Endodermal cell (in vitro differentiated cells): ENCODE results near the gene RAB44. TPM values are rescaled to one million over a fixed set of nuclear protein-coding genes. Genes with fewer than 3 reads are reported as not detected.

Source experiments
- DNase-seq: peaks from one replicate; pipeline ENCODE4 v3.0.0-alpha.2; 2017
- H3K27ac ChIP-seq: 2 replicates; pipeline ENCODE4 v1.5.1; 2013; ENCODE audit warnings: mild to moderate bottlenecking, low read depth, low read length, moderate library complexity
- H3K27me3 ChIP-seq: 2 replicates; pipeline ENCODE4 v1.6.1; 2013; ENCODE audit warnings: mild to moderate bottlenecking, low read length, moderate library complexity; ENCODE audit not compliant: insufficient read depth, control insufficient read depth, poor library complexity, severe bottlenecking
- H3K36me3 ChIP-seq: 2 replicates; pipeline ENCODE4 v1.7.0; 2013; ENCODE audit warnings: mild to moderate bottlenecking, low read length, moderate library complexity; ENCODE audit not compliant: control insufficient read depth, insufficient read depth
- H3K4me1 ChIP-seq: one replicate; pipeline ENCODE4 v1.7.0; 2013; ENCODE audit warnings: low read length; ENCODE audit not compliant: control insufficient read depth, insufficient read depth
- H3K4me3 ChIP-seq: 2 replicates; pipeline ENCODE4 v1.5.1; 2013; ENCODE audit warnings: mild to moderate bottlenecking, low read length, moderate library complexity
- H3K9ac ChIP-seq: 2 replicates; pipeline ENCODE4 v1.6.1; 2013; ENCODE audit warnings: mild to moderate bottlenecking, low read length, moderate library complexity; ENCODE audit not compliant: poor library complexity, severe bottlenecking; ENCODE audit errors: extremely low read depth
- H3K9me3 ChIP-seq: 2 replicates; pipeline ENCODE4 v1.6.1; 2013; ENCODE audit warnings: mild to moderate bottlenecking, low read length, moderate library complexity; ENCODE audit not compliant: control insufficient read depth
- H3K27ac Mint-ChIP-seq: 2 replicates; pipeline ENCODE4 v1.8.0; 2020; ENCODE audit warnings: mixed read lengths
- H3K27me3 Mint-ChIP-seq: 2 replicates; pipeline ENCODE4 v1.8.0; 2021; ENCODE audit warnings: mild to moderate bottlenecking, mixed read lengths; ENCODE audit not compliant: insufficient read depth
- H3K36me3 Mint-ChIP-seq: 2 replicates; pipeline ENCODE4 v1.8.0; 2020; ENCODE audit warnings: low read depth, mixed read lengths
- H3K4me1 Mint-ChIP-seq: 2 replicates; pipeline ENCODE4 v1.8.0; 2020; ENCODE audit warnings: mixed read lengths
- H3K4me3 Mint-ChIP-seq: 2 replicates; pipeline ENCODE4 v1.8.0; 2020; ENCODE audit warnings: mild to moderate bottlenecking, moderate library complexity, mixed read lengths
- H3K9me3 Mint-ChIP-seq: 2 replicates; pipeline ENCODE4 v1.8.0; 2020; ENCODE audit warnings: mild to moderate bottlenecking, mixed read lengths
- WGBS, 2 experiments: methylation state at CpG; one replicate each; pipeline versions ENCODE4 v1.1.5 to v1.1.7; 2013; ENCODE audit warnings: missing lambda C conversion rate in 2 of 2, mixed read lengths in 1 of 2; ENCODE audit not compliant: insufficient coverage in 1 of 2, insufficient read length in 1 of 2; 5-methylcytosine and 5-hydroxymethylcytosine counted together
- total RNA-seq, 2 donors: library from RNA; stranded (reverse); fragmentation: NEBNext Ultra II Directional in 1 of 2; extraction: Animal tissue kit (Norgen Biotek cat#: 25700) in 1 of 2; gene quantifications; 2 replicates in 1 of 2; 3 replicates in 1 of 2; pipeline ENCODE4 v1.2.1, GENCODE V29; 2021
- TF ChIP-seq, protein P1 (sequence below): fragments of 200-600 bp; sonication (generic); conservative IDR thresholded peaks from 2 replicates; pipeline ENCODE4 v1.5.0; 2021; ENCODE audit warnings: antibody characterized with exemption, mild to moderate bottlenecking

The RAB44 gene
- total RNA-seq, 2 donors from 2014 or later, result not detected

DNA sequence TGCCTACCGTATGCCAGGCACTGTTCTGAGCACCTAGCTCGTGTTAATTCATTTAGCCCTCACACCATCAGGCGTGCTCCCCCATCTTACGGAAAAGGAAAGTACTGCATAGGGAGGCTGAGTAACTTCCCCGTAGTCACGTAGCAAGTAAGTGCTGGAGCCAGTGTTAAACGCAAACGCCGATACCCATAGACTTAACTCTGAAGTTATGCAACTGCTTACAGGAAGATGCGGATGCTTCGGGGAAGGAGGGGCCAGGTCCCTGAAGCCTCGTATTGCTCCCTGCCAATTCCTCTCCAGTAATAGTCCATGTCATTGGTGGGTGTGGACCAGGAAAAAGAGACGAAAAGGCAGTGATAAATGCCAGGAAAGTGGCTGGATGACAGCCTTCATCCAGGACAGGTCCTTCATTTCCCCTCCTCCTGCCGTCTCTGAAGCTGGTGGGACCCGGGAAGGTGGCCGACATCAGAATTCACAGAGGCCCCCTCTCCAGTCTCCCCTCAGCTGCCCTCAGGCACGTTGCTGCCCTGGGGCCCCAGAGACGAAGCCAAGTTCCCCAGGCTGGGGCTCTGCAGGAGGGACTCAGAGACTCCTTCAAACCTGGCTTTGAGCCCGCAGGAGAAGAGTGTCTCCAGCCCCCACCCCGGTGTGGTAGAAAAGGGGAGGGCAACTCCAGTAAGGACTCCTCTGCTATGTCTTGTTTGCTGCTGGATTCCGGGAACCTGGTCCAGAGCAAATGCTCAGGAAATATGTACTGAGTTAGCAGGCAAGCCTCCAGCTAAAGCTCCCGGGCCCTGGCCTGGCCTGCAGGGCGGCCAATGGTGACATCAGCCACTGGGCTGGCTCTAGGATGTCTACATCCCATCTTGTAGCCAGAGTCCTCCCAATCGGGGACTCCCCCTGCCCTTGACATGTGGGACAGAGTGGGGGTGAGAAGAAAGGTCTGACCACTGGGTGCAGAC is 37.8 kb downstream of the RAB44 start:
- Histone ChIP-seq H3K27me3 (no peaks in the 10 kb centered on the region), H3K36me3 (no peaks in the 10 kb centered on the region), H3K4me1 (no peaks in the 10 kb centered on the region), H3K27ac (no peak overlapping the region), H3K9me3 (no peaks in the 10 kb centered on the region), H3K4me3 (no peak overlapping the region), H3K9ac (no peak overlapping the region)
- Mint-ChIP-seq H3K27me3 (no peaks in the 10 kb centered on the region), H3K27ac (no peak overlapping the region), H3K9me3 (no peaks in the 10 kb centered on the region), H3K4me3 (no peak overlapping the region), H3K4me1 (no peaks in the 10 kb centered on the region), H3K36me3 (no peaks in the 10 kb centered on the region)
- TF ChIP-seq, protein P1, sequence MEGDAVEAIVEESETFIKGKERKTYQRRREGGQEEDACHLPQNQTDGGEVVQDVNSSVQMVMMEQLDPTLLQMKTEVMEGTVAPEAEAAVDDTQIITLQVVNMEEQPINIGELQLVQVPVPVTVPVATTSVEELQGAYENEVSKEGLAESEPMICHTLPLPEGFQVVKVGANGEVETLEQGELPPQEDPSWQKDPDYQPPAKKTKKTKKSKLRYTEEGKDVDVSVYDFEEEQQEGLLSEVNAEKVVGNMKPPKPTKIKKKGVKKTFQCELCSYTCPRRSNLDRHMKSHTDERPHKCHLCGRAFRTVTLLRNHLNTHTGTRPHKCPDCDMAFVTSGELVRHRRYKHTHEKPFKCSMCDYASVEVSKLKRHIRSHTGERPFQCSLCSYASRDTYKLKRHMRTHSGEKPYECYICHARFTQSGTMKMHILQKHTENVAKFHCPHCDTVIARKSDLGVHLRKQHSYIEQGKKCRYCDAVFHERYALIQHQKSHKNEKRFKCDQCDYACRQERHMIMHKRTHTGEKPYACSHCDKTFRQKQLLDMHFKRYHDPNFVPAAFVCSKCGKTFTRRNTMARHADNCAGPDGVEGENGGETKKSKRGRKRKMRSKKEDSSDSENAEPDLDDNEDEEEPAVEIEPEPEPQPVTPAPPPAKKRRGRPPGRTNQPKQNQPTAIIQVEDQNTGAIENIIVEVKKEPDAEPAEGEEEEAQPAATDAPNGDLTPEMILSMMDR, result no peak
- 83 to 84% methylated on average over 23 to 24 of the region's 24 CpGs for WGBS, 2 experiments
- DNase-seq, result no peak

DNA sequence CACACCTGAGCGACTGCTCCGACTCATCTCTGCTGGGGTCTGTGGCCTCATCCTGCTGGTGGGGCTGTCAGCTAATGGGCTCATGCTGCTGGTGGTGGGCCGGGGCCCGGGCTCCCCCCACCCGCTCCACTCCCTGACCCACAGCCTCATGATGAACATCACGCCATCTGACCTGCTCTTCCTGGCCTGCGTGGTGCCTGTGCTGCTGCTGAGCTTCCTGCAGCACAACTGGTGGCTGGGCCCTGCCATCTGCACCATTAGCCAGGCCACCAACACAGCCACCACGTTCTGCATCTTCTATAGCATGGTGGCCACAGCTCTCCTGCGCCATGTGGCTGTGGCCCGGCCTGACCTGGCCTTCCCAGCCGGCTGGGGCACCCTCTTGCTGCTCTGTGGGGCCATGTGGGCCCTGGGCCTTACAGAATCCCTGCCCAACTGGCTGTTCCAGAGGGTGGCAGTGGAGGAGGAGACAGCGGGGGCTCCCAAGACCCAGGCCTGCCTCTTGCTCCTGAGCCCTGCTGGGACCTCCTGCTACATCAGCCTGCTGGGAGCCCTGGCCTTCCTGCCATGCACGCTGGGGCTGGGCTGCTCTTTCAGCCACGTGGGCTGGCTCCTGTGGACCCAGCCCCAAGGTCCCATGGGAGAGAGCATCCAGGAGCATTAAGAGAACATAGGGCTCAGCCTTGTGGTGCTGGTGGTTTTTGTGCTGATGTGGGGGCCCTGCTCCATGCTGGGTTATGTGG is 39.6 kb downstream of the RAB44 start:
- DNase-seq, result no peak
- H3K9ac ChIP-seq, result no peak overlapping the region
- H3K27me3 ChIP-seq, result no peaks in the 10 kb centered on the region
- no peaks in the 10 kb centered on the region for H3K4me1 Mint-ChIP-seq
- no peaks in the 10 kb centered on the region for H3K9me3 ChIP-seq
- no peak overlapping the region for H3K4me3 ChIP-seq
- no peak overlapping the region for H3K27ac ChIP-seq
- H3K36me3 ChIP-seq, result no peaks in the 10 kb centered on the region
- WGBS, 2 experiments, result 93 to 94% methylated on average over 9 to 14 of the region's 14 CpGs
- no peaks in the 10 kb centered on the region for H3K9me3 Mint-ChIP-seq
- H3K4me1 ChIP-seq, result no peaks in the 10 kb centered on the region
- no peaks in the 10 kb centered on the region for H3K36me3 Mint-ChIP-seq
- TF ChIP-seq, protein P1, result no peak
- H3K27ac Mint-ChIP-seq, result no peak overlapping the region
- H3K27me3 Mint-ChIP-seq, result no peaks in the 10 kb centered on the region
- no peak overlapping the region for H3K4me3 Mint-ChIP-seq

- H3K9ac ChIP-seq, result no peak overlapping the region
- Mint-ChIP-seq H3K27me3 (no peaks in the 10 kb centered on the region), H3K27ac (no peak overlapping the region), H3K4me1 (no peaks in the 10 kb centered on the region), H3K9me3 (no peaks in the 10 kb centered on the region), H3K36me3 (no peaks in the 10 kb centered on the region), H3K4me3 (no peak overlapping the region)
- no peak overlapping the region for H3K27ac ChIP-seq
- H3K4me3 ChIP-seq, result no peak overlapping the region
- TF ChIP-seq, protein P1, result no peak
- H3K27me3 ChIP-seq, result no peaks in the 10 kb centered on the region
- DNase-seq, result no peak
- H3K4me1 ChIP-seq, result no peaks in the 10 kb centered on the region
- WGBS, 2 experiments, result 100% methylated on average over 1 of the region's 1 CpG; no CpG with 5 or more reads in 1 of the 2 experiments
- H3K36me3 ChIP-seq, result no peaks in the 10 kb centered on the region
- H3K9me3 ChIP-seq, result no peaks in the 10 kb centered on the region
These were observed 40.5 kb downstream of the RAB44 start for GRCh38 chr6:36738108-36738507.
